HG03108 (cell line): ENCODE data around the gene GPR155.
"Not testable (repeated sequence)": the region's sequence is repeated elsewhere in the genome, so short reads cannot be mapped to it uniquely, and the experiment has no call there.

Experiments used
- ATAC-seq: cut with Tn5 transposase; IDR thresholded peaks from one replicate; pipeline ENCODE4 v1.9.1; 2021; ENCODE audit warnings: moderate library complexity; ENCODE audit not compliant: unreplicated experiment

The GPR155 gene

GRCh38 chr2:174439323-174439722, 47.5 kb downstream of the GPR155 start:
- ATAC-seq = no peak

- no peak for ATAC-seq
These were observed 48.5 kb downstream of the GPR155 start for GRCh38 chr2:174438146-174438886.

- no peak for ATAC-seq
These were observed 50.5 kb downstream of the GPR155 start for GRCh38 chr2:174436351-174436750.

GRCh38 chr2:174431902-174432301, 54.9 kb downstream of the GPR155 start:
- no peak for ATAC-seq

- no peak for ATAC-seq
These were observed 56.8 kb downstream of the GPR155 start for GRCh38 chr2:174430066-174430465.

GRCh38 chr2:174428214-174428613, 58.6 kb downstream of the GPR155 start:
- no peak for ATAC-seq

GRCh38 chr2:174412256-174412655, 74.6 kb downstream of the GPR155 start:
- ATAC-seq = no peak

- not testable (repeated sequence) for ATAC-seq
These were observed 76.8 kb downstream of the GPR155 start for GRCh38 chr2:174410039-174410438.

GRCh38 chr2:174403628-174404027, 83.2 kb downstream of the GPR155 start:
- ATAC-seq = no peak

GRCh38 chr2:174400853-174401252, 86.0 kb downstream of the GPR155 start:
- ATAC-seq = no peak

GRCh38 chr2:174399171-174399570, 87.7 kb downstream of the GPR155 start:
- no peak for ATAC-seq

GRCh38 chr2:174397773-174398172, 89.1 kb downstream of the GPR155 start:
- no peak for ATAC-seq

- peak; percentile 3 for ATAC-seq
These were observed 90.7 kb downstream of the GPR155 start for GRCh38 chr2:174395969-174396630.

GRCh38 chr2:174395284-174395968, 91.4 kb downstream of the GPR155 start, which contains the start of gene SCRN3:
Gene SCRN3 (plus strand): TSS chr2:174395730. CDS start chr2:174398284, 2,554 bp downstream.
- peak; percentile 96 for ATAC-seq

GRCh38 chr2:174392706-174393105, 94.1 kb downstream of the GPR155 start:
- ATAC-seq = no peak

- not testable (repeated sequence) for ATAC-seq
These were observed 96.5 kb downstream of the GPR155 start for GRCh38 chr2:174390303-174390702.

- no peak for ATAC-seq
These were observed 97.3 kb downstream of the GPR155 start for GRCh38 chr2:174389542-174389941.

GRCh38 chr2:174388706-174389105, 98.1 kb downstream of the GPR155 start:
- ATAC-seq = not testable (repeated sequence)

GRCh38 chr2:174385201-174385600, 101.6 kb downstream of the GPR155 start:
- no peak for ATAC-seq

- ATAC-seq = no peak
These were observed 103.0 kb downstream of the GPR155 start for GRCh38 chr2:174383796-174384195.
